Measurements from ENCODE around the gene FLACC1. TPM values are rescaled to one million over a fixed set of nuclear protein-coding genes. Genes with fewer than 3 reads are reported as not detected.
A peak's percentile ranks its signal among the peaks of the same experiment; 100 is the strongest.
"Not testable (repeated sequence)": the region's sequence is repeated elsewhere in the genome, so short reads cannot be mapped to it uniquely, and the experiment has no call there.

The FLACC1 gene
- total RNA-seq, 1 donor from 2014 or later, result 3.6 TPM

- H3K4me3 ChIP-seq, result no peak overlapping the region
- DNase-seq (no peak), ATAC-seq (no peak)
- no peak for TF ChIP-seq CTCF (IDR thresholded peaks at IDR 0.05)
- H3K27me3 ChIP-seq, result no peaks in the 10 kb centered on the region
- H3K4me1 ChIP-seq, result peaks cover 4% of the 10 kb centered on the region
- no peak overlapping the region for H3K27ac ChIP-seq
- intact Hi-C loops (cut with DNase I), result loop anchor here (10.0 kb wide), 1 partner anchor 135 kb away; no protein-coding TSS in a partner anchor
- H3K9me3 ChIP-seq, result no peaks in the 10 kb centered on the region
- H3K36me3 ChIP-seq, result peaks cover 4% of the 10 kb centered on the region
Measured at GRCh38 chr2:201369775-201370174, 12.6 kb upstream of the FLACC1 start.

DNA sequence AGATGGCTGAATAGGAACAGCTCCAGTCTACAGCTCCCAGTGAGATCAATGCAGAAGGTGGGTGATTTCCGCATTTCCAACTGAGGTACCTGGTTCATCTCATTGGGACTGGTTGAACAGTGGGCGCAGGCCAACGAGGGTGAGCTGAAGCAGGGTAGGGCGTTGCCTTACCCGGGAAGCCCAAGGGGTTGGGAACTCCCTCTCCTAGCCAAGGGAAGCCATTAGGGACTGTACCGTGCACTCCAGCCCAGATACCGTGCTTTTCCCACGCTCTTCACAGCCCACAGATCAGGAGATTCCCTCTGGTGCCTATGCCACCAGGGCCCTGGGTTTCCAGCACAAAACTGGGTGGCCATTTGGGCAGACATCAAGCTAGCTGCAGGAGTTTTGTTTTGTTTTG lies 12.2 kb upstream of the FLACC1 start:
- H3K4me1 ChIP-seq, H3K9me3 ChIP-seq, H3K36me3 ChIP-seq, ATAC-seq, H3K27me3 ChIP-seq, DNase-seq, H3K27ac ChIP-seq, H3K4me3 ChIP-seq: not testable (repeated sequence)
- intact Hi-C loops (cut with DNase I), result loop anchor here (10.0 kb wide), 1 partner anchor 135 kb away; no protein-coding TSS in a partner anchor

- no peak for ATAC-seq
- Histone ChIP-seq H3K27me3 (no peaks in the 10 kb centered on the region), H3K4me1 (peaks cover 4% of the 10 kb centered on the region), H3K27ac (no peak overlapping the region), H3K4me3 (no peak overlapping the region), H3K36me3 (peaks cover 4% of the 10 kb centered on the region), H3K9me3 (no peaks in the 10 kb centered on the region)
- intact Hi-C loops (cut with DNase I), result loop anchor here (10.0 kb wide), 1 partner anchor 131 kb away; no protein-coding TSS in a partner anchor
- no peak for TF ChIP-seq CTCF (IDR thresholded peaks at IDR 0.05)
- no peak for DNase-seq
Measured at GRCh38 chr2:201366146-201366545, 9.0 kb upstream of the FLACC1 start.

- H3K4me3 ChIP-seq, result no peak overlapping the region
- H3K4me1 ChIP-seq, result peaks cover 4% of the 10 kb centered on the region
- H3K36me3 ChIP-seq, result peaks cover 7% of the 10 kb centered on the region
- H3K27ac ChIP-seq, result no peak overlapping the region
- H3K27me3 ChIP-seq, result no peaks in the 10 kb centered on the region
- TF ChIP-seq CTCF (IDR thresholded peaks at IDR 0.05), result peak; percentile 90
- intact Hi-C loops (cut with DNase I), result loop anchor here (10.0 kb wide), 1 partner anchor 129 kb away; no protein-coding TSS in a partner anchor
- H3K9me3 ChIP-seq, result no peaks in the 10 kb centered on the region
- no peak for DNase-seq
- peak; percentile 96 for ATAC-seq
Measured at GRCh38 chr2:201363857-201364560, 6.9 kb upstream of the FLACC1 start.

GRCh38 chr2:201362396-201362795 lies 5.3 kb upstream of the FLACC1 start:
- H3K27me3 ChIP-seq, result no peaks in the 10 kb centered on the region
- no peak for TF ChIP-seq CTCF (IDR thresholded peaks at IDR 0.05)
- no peak overlapping the region for H3K4me3 ChIP-seq
- peak; percentile 15 for ATAC-seq
- no peaks in the 10 kb centered on the region for H3K9me3 ChIP-seq
- peaks cover 4% of the 10 kb centered on the region for H3K4me1 ChIP-seq
- no peak for DNase-seq
- intact Hi-C loops (cut with DNase I), result loop anchor here (10.0 kb wide), 1 partner anchor 128 kb away; no protein-coding TSS in a partner anchor
- peaks cover 8% of the 10 kb centered on the region for H3K36me3 ChIP-seq
- H3K27ac ChIP-seq, result no peak overlapping the region

DNA sequence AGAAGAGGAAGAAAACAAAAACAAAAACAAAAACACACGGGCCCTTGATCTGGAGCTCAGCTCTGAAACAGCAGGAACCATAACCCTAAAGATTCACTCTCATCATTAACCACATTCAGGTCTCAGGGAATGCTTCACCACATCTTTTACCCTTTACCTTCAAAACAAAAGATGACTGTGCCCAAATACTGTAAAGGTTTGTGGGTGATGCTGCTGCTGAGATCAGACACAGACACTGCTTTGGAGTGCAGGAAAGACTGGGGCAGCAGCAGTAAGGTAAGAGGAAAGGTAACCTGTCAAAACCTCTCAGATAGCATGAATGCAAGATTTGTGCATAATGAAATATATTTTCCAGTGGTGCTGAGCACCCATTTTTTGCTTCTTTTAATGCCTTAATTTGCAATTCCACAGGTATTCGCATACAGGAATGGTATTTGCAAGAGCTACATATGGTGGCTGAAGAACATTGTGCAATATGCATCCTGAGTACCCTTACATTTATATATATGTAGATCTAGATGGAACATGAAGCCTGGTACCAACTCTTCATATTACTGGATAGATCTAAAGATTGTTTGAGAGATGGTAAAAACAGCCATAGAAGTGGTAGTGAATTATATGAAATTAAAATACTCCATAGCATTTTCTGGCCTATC lies 4.1 kb upstream of the FLACC1 start:
- TF ChIP-seq CTCF (IDR thresholded peaks at IDR 0.05), result no peak
- intact Hi-C loops (cut with DNase I), result loop anchor here (10.0 kb wide), 1 partner anchor 126 kb away; no protein-coding TSS in a partner anchor
- Histone ChIP-seq H3K27me3 (no peaks in the 10 kb centered on the region), H3K4me1 (peaks cover 1% of the 10 kb centered on the region), H3K36me3 (peaks cover 8% of the 10 kb centered on the region), H3K9me3 (no peaks in the 10 kb centered on the region), H3K4me3 (no peak overlapping the region), H3K27ac (no peak overlapping the region)
- no peak for DNase-seq
- ATAC-seq, result no peak

Measured in upper lobe of right lung (tissue), 1 donor.